ENCODE data around the gene UNC119B.

DNA sequence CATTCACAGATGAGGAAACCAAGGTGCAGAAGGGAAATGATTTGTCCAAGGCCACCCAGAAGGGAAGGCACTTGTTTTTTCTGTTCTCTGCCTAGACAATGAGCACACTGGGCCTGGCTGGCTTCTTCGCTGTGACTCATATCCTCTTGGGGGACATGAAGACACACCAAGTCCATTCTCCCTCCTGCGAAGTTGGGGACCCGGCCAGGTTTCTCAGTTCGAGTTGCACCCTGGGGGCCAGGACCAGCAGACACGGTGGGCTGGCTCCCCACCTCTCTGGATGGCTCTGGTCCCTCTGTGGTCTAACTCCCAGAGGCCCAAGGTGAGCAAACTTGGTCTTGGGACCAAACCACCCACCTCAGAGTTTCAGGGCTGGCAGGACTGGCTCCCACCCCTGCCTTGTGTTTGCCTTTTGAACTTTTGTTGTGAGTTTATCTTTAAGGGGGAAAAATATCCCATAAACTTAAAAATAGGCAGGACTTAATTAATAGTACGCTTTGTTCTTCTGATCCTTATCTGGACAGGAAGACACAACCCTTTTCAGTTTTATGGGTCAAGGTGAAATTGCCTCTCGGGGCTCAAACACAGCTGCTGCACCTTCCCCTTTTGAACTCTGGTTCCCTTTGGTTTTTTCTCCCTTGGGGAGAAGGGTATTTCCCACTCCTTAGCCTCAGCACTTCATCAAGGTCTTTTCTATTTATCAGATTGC, 32.3 kb upstream of the UNC119B start:
- TF ChIP-seq ZNF530 (tag by site-specific recombination; IDR thresholded peaks at IDR 0.05; ENCODE audit: low read depth): no peak
- TF ChIP-seq ZNF292 (tag by site-specific recombination; IDR thresholded peaks at IDR 0.05; ENCODE audit: borderline replicate concordance, low read depth): no peak
- no peak for TF ChIP-seq ZNF157 (tag by site-specific recombination; IDR thresholded peaks at IDR 0.05)
- TF ChIP-seq, protein P1, sequence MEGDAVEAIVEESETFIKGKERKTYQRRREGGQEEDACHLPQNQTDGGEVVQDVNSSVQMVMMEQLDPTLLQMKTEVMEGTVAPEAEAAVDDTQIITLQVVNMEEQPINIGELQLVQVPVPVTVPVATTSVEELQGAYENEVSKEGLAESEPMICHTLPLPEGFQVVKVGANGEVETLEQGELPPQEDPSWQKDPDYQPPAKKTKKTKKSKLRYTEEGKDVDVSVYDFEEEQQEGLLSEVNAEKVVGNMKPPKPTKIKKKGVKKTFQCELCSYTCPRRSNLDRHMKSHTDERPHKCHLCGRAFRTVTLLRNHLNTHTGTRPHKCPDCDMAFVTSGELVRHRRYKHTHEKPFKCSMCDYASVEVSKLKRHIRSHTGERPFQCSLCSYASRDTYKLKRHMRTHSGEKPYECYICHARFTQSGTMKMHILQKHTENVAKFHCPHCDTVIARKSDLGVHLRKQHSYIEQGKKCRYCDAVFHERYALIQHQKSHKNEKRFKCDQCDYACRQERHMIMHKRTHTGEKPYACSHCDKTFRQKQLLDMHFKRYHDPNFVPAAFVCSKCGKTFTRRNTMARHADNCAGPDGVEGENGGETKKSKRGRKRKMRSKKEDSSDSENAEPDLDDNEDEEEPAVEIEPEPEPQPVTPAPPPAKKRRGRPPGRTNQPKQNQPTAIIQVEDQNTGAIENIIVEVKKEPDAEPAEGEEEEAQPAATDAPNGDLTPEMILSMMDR (tag by site-specific recombination; IDR thresholded peaks at IDR 0.05): no peak
- TF ChIP-seq ZSCAN30 (tag by site-specific recombination; IDR thresholded peaks at IDR 0.05): no peak
- no peak for TF ChIP-seq ZNF391 (tag by site-specific recombination; IDR thresholded peaks at IDR 0.05; ENCODE audit: borderline replicate concordance, low read depth)
- no peak for TF ChIP-seq ZNF24 (tag by site-specific recombination; IDR thresholded peaks at IDR 0.05)
- TF ChIP-seq SETDB1 (IDR thresholded peaks at IDR 0.05; ENCODE audit: insufficient read length, low read length): no peak
- TF ChIP-seq, protein P2, sequence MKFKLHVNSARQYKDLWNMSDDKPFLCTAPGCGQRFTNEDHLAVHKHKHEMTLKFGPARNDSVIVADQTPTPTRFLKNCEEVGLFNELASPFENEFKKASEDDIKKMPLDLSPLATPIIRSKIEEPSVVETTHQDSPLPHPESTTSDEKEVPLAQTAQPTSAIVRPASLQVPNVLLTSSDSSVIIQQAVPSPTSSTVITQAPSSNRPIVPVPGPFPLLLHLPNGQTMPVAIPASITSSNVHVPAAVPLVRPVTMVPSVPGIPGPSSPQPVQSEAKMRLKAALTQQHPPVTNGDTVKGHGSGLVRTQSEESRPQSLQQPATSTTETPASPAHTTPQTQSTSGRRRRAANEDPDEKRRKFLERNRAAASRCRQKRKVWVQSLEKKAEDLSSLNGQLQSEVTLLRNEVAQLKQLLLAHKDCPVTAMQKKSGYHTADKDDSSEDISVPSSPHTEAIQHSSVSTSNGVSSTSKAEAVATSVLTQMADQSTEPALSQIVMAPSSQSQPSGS (tag by site-specific recombination; IDR thresholded peaks at IDR 0.05; ENCODE audit: low read depth): no peak

Measured in HEK293 (cell line).